PC-3 (cell line): ENCODE measurements around the gene RORB. TPM values are rescaled to one million over a fixed set of nuclear protein-coding genes. Genes with fewer than 3 reads are reported as not detected.

Experiments used
- ATAC-seq: fragments of 200-7000 bp; cut with Tn5 transposase; 2 replicates; pipeline ENCODE4 v1.9.1; 2020; ENCODE audit warnings: mild to moderate bottlenecking, moderate library complexity
- BruUV-seq: library from RNA; stranded (reverse); fragments of 400-500 nt; replicated peaks from 2 replicates; lab custom pipeline; 2021; lab: Mats Ljungman, UMichigan
- CTCF ChIA-PET: fragments of 300-600 bp; sonication (Branson Sonifier 250); formaldehyde crosslinking; loops from one replicate; lab custom pipeline; 2022; ENCODE audit warnings: antibody characterized with exemption; lab: Charles Lee
- POLR2A ChIA-PET: fragments of 300-600 bp; sonication (Branson Sonifier 250); formaldehyde crosslinking; loops from one replicate; lab custom pipeline; 2022; ENCODE audit warnings: antibody characterized with exemption; ENCODE audit not compliant: unreplicated experiment; lab: Charles Lee
- DNase-seq: peaks from one replicate; pipeline ENCODE4 v3.0.0-alpha.2; 2015
- H2AFZ ChIP-seq: fragments of 300-600 bp; sonication (generic); 2 replicates; pipeline ENCODE4 v1.6.0; 2016; ENCODE audit warnings: antibody characterized with exemption, low read length
- H3F3A ChIP-seq: fragments of 300-600 bp; sonication (generic); one replicate; pipeline ENCODE4 v1.6.0; 2017; ENCODE audit warnings: antibody characterized with exemption, low read length, control low read depth, mild to moderate bottlenecking; ENCODE audit not compliant: unreplicated experiment
- H3K27ac ChIP-seq: fragments of 300-600 bp; sonication (generic); 2 replicates; pipeline ENCODE4 v1.5.1; 2016; ENCODE audit warnings: mild to moderate bottlenecking, low read length
- H3K27me3 ChIP-seq: fragments of 300-600 bp; sonication (generic); 2 replicates; pipeline ENCODE4 v1.6.1; 2016; ENCODE audit warnings: low read length, mixed read lengths
- H3K36me3 ChIP-seq: fragments of 300-600 bp; sonication (generic); 2 replicates; pipeline ENCODE4 v1.6.1; 2016; ENCODE audit warnings: low read depth, mixed run types, low read length, mixed read lengths
- H3K4me1 ChIP-seq: fragments of 300-600 bp; sonication (generic); 2 replicates; pipeline ENCODE4 v1.5.1; 2016; ENCODE audit warnings: low read length; ENCODE audit not compliant: insufficient read depth
- H3K4me2 ChIP-seq: fragments of 300-600 bp; sonication (generic); 2 replicates; pipeline ENCODE4 v1.6.0; 2016; ENCODE audit warnings: low read length
- H3K4me3 ChIP-seq: fragments of 300-600 bp; sonication (generic); 2 replicates; pipeline ENCODE4 v1.5.1; 2016; ENCODE audit warnings: mild to moderate bottlenecking, low read length, mixed read lengths
- H3K79me2 ChIP-seq: fragments of 300-600 bp; sonication (generic); 2 replicates; pipeline ENCODE4 v1.6.1; 2017; ENCODE audit warnings: low read length, mixed read lengths
- H3K9ac ChIP-seq: fragments of 300-600 bp; sonication (generic); 2 replicates; pipeline ENCODE4 v1.6.0; 2016; ENCODE audit warnings: mild to moderate bottlenecking, low read length
- H3K9me2 ChIP-seq: fragments of 300-600 bp; sonication (generic); replicated peaks from 2 replicates; pipeline ENCODE4 v1.6.1; 2016; ENCODE audit warnings: mixed run types, low read length, mixed read lengths
- H3K9me3 ChIP-seq: fragments of 300-600 bp; sonication (generic); 2 replicates; pipeline ENCODE4 v1.6.1; 2016; ENCODE audit warnings: low read length, mixed read lengths
- H4K20me1 ChIP-seq: fragments of 300-600 bp; sonication (generic); 2 replicates; pipeline ENCODE4 v1.6.1; 2016; ENCODE audit warnings: low read length, mixed read lengths
- CTCF ChIP-seq: fragments of 300-600 bp; sonication (generic); conservative IDR thresholded peaks from 2 replicates; pipeline ENCODE4 v1.5.1; 2017; ENCODE audit warnings: antibody characterized with exemption, low read depth, mild to moderate bottlenecking, low read length
- EZH2 ChIP-seq: fragments of 300-600 bp; sonication (generic); IDR thresholded peaks from one replicate; pipeline ENCODE4 v1.6.1; 2017; ENCODE audit warnings: antibody characterized with exemption, mild to moderate bottlenecking, low read length; ENCODE audit not compliant: unreplicated experiment
- EZH2phosphoT487 ChIP-seq: fragments of 300-600 bp; sonication (generic); IDR thresholded peaks from 2 replicates; pipeline ENCODE4 v1.6.1; 2018; ENCODE audit warnings: mild to moderate bottlenecking, antibody characterized with exemption, low read length, borderline replicate concordance
- intact Hi-C: fragments of 100-400 bp; cut with micrococcal nuclease; formaldehyde crosslinking; loops from 2 replicates; pipeline ENCODE4 v1.9.0; 2023
- total RNA-seq: library from RNA; depleted of rRNA; stranded (reverse); fragments of >200 nt; gene quantifications from 2 replicates; pipeline ENCODE4 v1.2.3, GENCODE V29; 2014

Gene RORB
- total RNA-seq, 1 experiment from 2014 or later, result not detected

GRCh38 chr9:74718709-74719108 is 221.6 kb downstream of the RORB start:
- Histone ChIP-seq H3K27me3 (0 out of 2 replicates have a peak, but pooled peaks cover 4% of the 10 kb centered on the region), H3K4me1 (no peaks in the 10 kb centered on the region), H3K4me2 (no peak overlapping the region), H3K4me3 (no peak overlapping the region), H3K9me3 (no peaks in the 10 kb centered on the region), H3K79me2 (no peaks in the 10 kb centered on the region), H3K9me2 (no peaks in the 10 kb centered on the region), H3K36me3 (no peaks in the 10 kb centered on the region), H3K9ac (no peak overlapping the region), H3K27ac (no peak overlapping the region), H3F3A (no peaks in the 10 kb centered on the region), H2AFZ (no peak overlapping the region), H4K20me1 (no peaks in the 10 kb centered on the region)
- DNase-seq (no peak), ATAC-seq (no peak)
- no peak for TF ChIP-seq EZH2phosphoT487
- no peak for TF ChIP-seq CTCF
- TF ChIP-seq EZH2, result no peak
- ChIA-PET CTCF (no interaction called here), POLR2A (no interaction called here)
- intact Hi-C loops, result no loop called here
- BruUV-seq, result no TSS peak

- Histone ChIP-seq H3K9me3 (no peaks in the 10 kb centered on the region), H3K27me3 (0 out of 2 replicates have a peak, but pooled peaks cover 4% of the 10 kb centered on the region), H2AFZ (no peak overlapping the region), H3K4me3 (no peak overlapping the region), H3K4me2 (no peak overlapping the region), H3K9me2 (no peaks in the 10 kb centered on the region), H3K79me2 (no peaks in the 10 kb centered on the region), H3F3A (no peaks in the 10 kb centered on the region), H3K4me1 (no peaks in the 10 kb centered on the region), H4K20me1 (no peaks in the 10 kb centered on the region), H3K36me3 (no peaks in the 10 kb centered on the region), H3K9ac (no peak overlapping the region), H3K27ac (no peak overlapping the region)
- no peak for ATAC-seq
- ChIA-PET POLR2A (no interaction called here), CTCF (no interaction called here)
- no peak for DNase-seq
- no TSS peak for BruUV-seq
- no peak for TF ChIP-seq CTCF
- no peak for TF ChIP-seq EZH2
- no peak for TF ChIP-seq EZH2phosphoT487
- intact Hi-C loops, result no loop called here
Measured at GRCh38 chr9:74719306-74719705, 222.2 kb downstream of the RORB start.

GRCh38 chr9:74721696-74722660 is 224.8 kb downstream of the RORB start:
- no peak for TF ChIP-seq EZH2phosphoT487
- H3K27me3 ChIP-seq, result 0 out of 2 replicates have a peak, but pooled peaks cover 4% of the 10 kb centered on the region

More at GRCh38 chr9:74721696-74722660, 224.8 kb downstream of the RORB start:
- Histone ChIP-seq H3K4me3 (no peak overlapping the region), H3K27ac (no peak overlapping the region), H2AFZ (no peak overlapping the region), H3K9me2 (no peaks in the 10 kb centered on the region), H3F3A (no peaks in the 10 kb centered on the region), H3K79me2 (no peaks in the 10 kb centered on the region), H3K9me3 (no peaks in the 10 kb centered on the region), H4K20me1 (no peaks in the 10 kb centered on the region), H3K4me2 (no peak overlapping the region), H3K9ac (no peak overlapping the region), H3K36me3 (no peaks in the 10 kb centered on the region), H3K4me1 (no peaks in the 10 kb centered on the region)
- BruUV-seq, result no TSS peak
- ChIA-PET POLR2A (no interaction called here), CTCF (no interaction called here)
- DNase-seq (no peak), ATAC-seq (no peak)
- intact Hi-C loops, result no loop called here
